Caco-2 (cell line): Measurements from ENCODE around the gene PTGIR. TPM values are rescaled to one million over a fixed set of nuclear protein-coding genes. Genes with fewer than 3 reads are reported as not detected.

Experiments
- BruUV-seq: library from RNA; stranded (reverse); fragments of 400-500 nt; replicated peaks from 2 replicates; lab custom pipeline; 2021; lab: Mats Ljungman, UMichigan
- CTCF ChIA-PET: fragments of 300-600 bp; sonication (Branson Sonifier 250); formaldehyde crosslinking; loops from one replicate; lab custom pipeline; 2022; ENCODE audit warnings: antibody characterized with exemption; lab: Charles Lee
- POLR2A ChIA-PET: fragments of 300-600 bp; sonication (Branson Sonifier 250); formaldehyde crosslinking; loops from one replicate; lab custom pipeline; 2022; ENCODE audit warnings: antibody characterized with exemption; lab: Charles Lee
- DNase-seq, 2 experiments: peaks; one replicate each; pipeline versions ENCODE4 v3.0.0 to v3.0.0-alpha.2; 2020 to 2022
- H3K27me3 ChIP-seq: replicated peaks from 2 replicates; pipeline ENCODE4 v1.6.0; 2011; ENCODE audit warnings: low read length; ENCODE audit not compliant: control insufficient read depth, insufficient read depth
- H3K36me3 ChIP-seq: 2 replicates; pipeline ENCODE4 v1.5.1; 2011; ENCODE audit warnings: low read length; ENCODE audit not compliant: control insufficient read depth, insufficient read depth
- H3K4me1 ChIP-seq: fragments of 250-450 bp; sonication (Bioruptor Pico); 2 replicates; pipeline ENCODE4 v1.5.1; 2020; ENCODE audit warnings: mild to moderate bottlenecking
- H3K4me3 ChIP-seq: 2 replicates; pipeline ENCODE4 v1.5.1; 2011; ENCODE audit warnings: low read depth, mild to moderate bottlenecking, control low read depth, low read length
- H3K9me3 ChIP-seq: fragments of 250-450 bp; sonication (Bioruptor Pico); 2 replicates; pipeline ENCODE4 v1.5.1; 2020; ENCODE audit warnings: mild to moderate bottlenecking, moderate library complexity
- H3K27ac Mint-ChIP-seq: one replicate; pipeline ENCODE4 v1.8.0; 2022; ENCODE audit warnings: mixed read lengths; ENCODE audit not compliant: unreplicated experiment
- H3K27me3 Mint-ChIP-seq: one replicate; pipeline ENCODE4 v1.8.0; 2022; ENCODE audit warnings: mixed read lengths; ENCODE audit not compliant: insufficient read depth, unreplicated experiment
- H3K36me3 Mint-ChIP-seq: one replicate; pipeline ENCODE4 v1.8.0; 2022; ENCODE audit warnings: mild to moderate bottlenecking, mixed read lengths; ENCODE audit not compliant: insufficient read depth, unreplicated experiment
- H3K4me1 Mint-ChIP-seq: one replicate; pipeline ENCODE4 v1.8.0; 2022; ENCODE audit warnings: low read depth, mixed read lengths; ENCODE audit not compliant: unreplicated experiment
- H3K4me3 Mint-ChIP-seq: one replicate; pipeline ENCODE4 v1.8.0; 2022; ENCODE audit warnings: mild to moderate bottlenecking, moderate library complexity, mixed read lengths; ENCODE audit not compliant: unreplicated experiment
- H3K9me3 Mint-ChIP-seq: one replicate; pipeline ENCODE4 v1.8.0; 2022; ENCODE audit warnings: mixed read lengths; ENCODE audit not compliant: unreplicated experiment
- intact Hi-C: fragments of 100-400 bp; cut with micrococcal nuclease; formaldehyde crosslinking; loops from one replicate; pipeline ENCODE4 v1.10.0; 2022; ENCODE audit not compliant: unreplicated experiment
- total RNA-seq: library from RNA; stranded (reverse); gene quantifications from 2 replicates; pipeline ENCODE4 v1.2.3, GENCODE V29; 2022
- TF ChIP-seq, protein P1 (sequence below), 2 experiments: fragments of 200-600 bp in 1 of 2; IDR thresholded peaks; 1 replicate in 1 of 2; 2 replicates in 1 of 2; pipeline versions ENCODE4 v1.5.1 to v1.8.0; 2011 to 2022; ENCODE audit warnings: antibody characterized with exemption in 1 of 2, control low read depth in 1 of 2, inconsistent platforms in 1 of 2, low read depth in 1 of 2, low read length in 1 of 2, mild to moderate bottlenecking in 1 of 2, moderate library complexity in 1 of 2; ENCODE audit not compliant: insufficient read depth in 1 of 2, severe bottlenecking in 1 of 2, unreplicated experiment in 1 of 2

Gene PTGIR
- total RNA-seq, 1 experiment from 2014 or later = not detected

DNA sequence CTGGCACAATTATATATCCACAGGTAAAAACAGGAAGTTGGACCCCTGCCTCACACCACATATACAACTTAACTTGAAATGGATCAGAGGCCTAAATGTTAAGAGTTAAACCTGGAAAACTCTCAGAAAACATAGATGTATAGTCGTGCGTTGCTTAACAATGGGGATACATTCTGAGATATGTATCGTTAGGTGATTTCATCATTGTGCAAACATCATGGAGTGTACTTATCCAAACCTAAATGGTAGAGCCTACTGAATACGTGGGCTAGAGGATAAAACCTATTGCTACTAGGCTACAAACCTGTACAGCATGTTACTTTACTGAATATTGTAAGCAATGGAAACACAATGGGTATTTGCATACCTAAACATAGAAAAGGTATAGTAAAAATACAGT, 38.6 kb downstream of the PTGIR start:
- POLR2A ChIA-PET = no interaction called here
- peaks cover 7% of the 10 kb centered on the region for H3K4me1 Mint-ChIP-seq

DNA sequence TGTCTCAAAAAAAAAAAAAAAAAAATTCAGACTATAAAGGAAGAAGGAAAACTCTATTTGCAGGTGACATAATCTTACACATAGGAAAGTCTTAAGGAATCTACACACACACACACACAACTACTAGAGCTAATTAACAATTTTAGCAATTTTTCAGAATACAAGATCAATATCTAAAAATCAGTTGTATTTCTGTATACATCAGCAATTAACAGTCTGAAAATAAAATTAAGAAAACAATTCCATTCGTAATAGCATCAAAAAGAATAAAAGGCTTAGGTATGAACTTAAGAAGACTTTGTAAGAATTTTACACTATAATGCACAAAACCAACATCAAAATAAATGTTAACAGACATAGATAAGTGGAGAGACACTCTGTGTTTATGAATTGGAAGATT, 39.4 kb downstream of the PTGIR start:
- TF ChIP-seq, protein P1, sequence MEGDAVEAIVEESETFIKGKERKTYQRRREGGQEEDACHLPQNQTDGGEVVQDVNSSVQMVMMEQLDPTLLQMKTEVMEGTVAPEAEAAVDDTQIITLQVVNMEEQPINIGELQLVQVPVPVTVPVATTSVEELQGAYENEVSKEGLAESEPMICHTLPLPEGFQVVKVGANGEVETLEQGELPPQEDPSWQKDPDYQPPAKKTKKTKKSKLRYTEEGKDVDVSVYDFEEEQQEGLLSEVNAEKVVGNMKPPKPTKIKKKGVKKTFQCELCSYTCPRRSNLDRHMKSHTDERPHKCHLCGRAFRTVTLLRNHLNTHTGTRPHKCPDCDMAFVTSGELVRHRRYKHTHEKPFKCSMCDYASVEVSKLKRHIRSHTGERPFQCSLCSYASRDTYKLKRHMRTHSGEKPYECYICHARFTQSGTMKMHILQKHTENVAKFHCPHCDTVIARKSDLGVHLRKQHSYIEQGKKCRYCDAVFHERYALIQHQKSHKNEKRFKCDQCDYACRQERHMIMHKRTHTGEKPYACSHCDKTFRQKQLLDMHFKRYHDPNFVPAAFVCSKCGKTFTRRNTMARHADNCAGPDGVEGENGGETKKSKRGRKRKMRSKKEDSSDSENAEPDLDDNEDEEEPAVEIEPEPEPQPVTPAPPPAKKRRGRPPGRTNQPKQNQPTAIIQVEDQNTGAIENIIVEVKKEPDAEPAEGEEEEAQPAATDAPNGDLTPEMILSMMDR (IDR thresholded peaks at IDR 0.05; ENCODE audit: insufficient read depth in 1 of 2, low read depth in 1 of 2, low read length in 1 of 2, severe bottlenecking in 1 of 2, unreplicated experiment in 1 of 2) = no peak
- POLR2A ChIA-PET = interaction anchor here (0.6 kb wide), 1 partner anchor 285 kb away, joined by 3 read pairs; no protein-coding TSS in a partner anchor
- BruUV-seq = no TSS peak

More for the DNA sequence above, 38.6 kb downstream of the PTGIR start:
- CTCF ChIA-PET = no interaction called here
- H3K4me1 ChIP-seq = peaks cover 7% of the 10 kb centered on the region; the same call in 1 of the 2 replicates
- Mint-ChIP-seq H3K27me3 (no peaks in the 10 kb centered on the region), H3K27ac (no peak overlapping the region), H3K9me3 (no peaks in the 10 kb centered on the region), H3K36me3 (no peaks in the 10 kb centered on the region), H3K4me3 (no peak overlapping the region)
- no peak for DNase-seq
- H3K9me3 ChIP-seq = no peaks in the 10 kb centered on the region
- H3K36me3 ChIP-seq = no peaks in the 10 kb centered on the region
- H3K27me3 ChIP-seq = no peaks in the 10 kb centered on the region
- intact Hi-C loops = no loop called here
- TF ChIP-seq, protein P1 (IDR thresholded peaks at IDR 0.05; ENCODE audit: insufficient read depth in 1 of 2, low read depth in 1 of 2, low read length in 1 of 2, severe bottlenecking in 1 of 2, unreplicated experiment in 1 of 2) = no peak
- BruUV-seq = no TSS peak
- no peak overlapping the region for H3K4me3 ChIP-seq

DNA sequence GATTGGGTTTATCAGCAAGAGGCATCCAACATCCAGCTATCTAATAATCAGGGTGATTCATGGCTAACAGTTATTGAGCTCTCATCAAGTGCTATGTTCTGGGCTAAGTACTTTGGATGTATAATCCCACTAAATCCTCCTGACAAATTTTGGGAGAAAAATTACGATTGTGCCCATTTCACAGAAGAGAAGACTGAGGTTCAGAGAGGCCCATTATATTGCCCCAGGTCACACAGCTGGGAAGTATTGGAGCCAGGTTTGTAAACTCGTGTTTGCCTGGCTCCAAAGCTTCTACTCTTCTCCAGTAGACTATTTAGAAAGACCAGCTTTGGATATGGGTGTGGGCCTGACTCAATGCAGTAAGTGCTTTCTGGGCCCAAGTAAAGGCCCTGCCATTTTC, 44.6 kb downstream of the PTGIR start:
- TF ChIP-seq, protein P1 (IDR thresholded peaks at IDR 0.05; ENCODE audit: insufficient read depth in 1 of 2, low read depth in 1 of 2, low read length in 1 of 2, severe bottlenecking in 1 of 2, unreplicated experiment in 1 of 2) = no peak
- BruUV-seq = no TSS peak
- H3K36me3 Mint-ChIP-seq = no peaks in the 10 kb centered on the region
- no peak for DNase-seq
- H3K4me3 Mint-ChIP-seq = no peak overlapping the region
- H3K9me3 Mint-ChIP-seq = no peaks in the 10 kb centered on the region
- ChIA-PET CTCF (interaction anchor here (0.6 kb wide), 1 partner anchor 54 kb away, joined by 3 read pairs; no protein-coding TSS in a partner anchor), POLR2A (no interaction called here)
- no peaks in the 10 kb centered on the region for H3K27me3 ChIP-seq
- H3K4me3 ChIP-seq = no peak overlapping the region
- H3K4me1 Mint-ChIP-seq = no peaks in the 10 kb centered on the region
- H3K9me3 ChIP-seq = no peaks in the 10 kb centered on the region; the same call in 1 of the 2 replicates
- H3K27ac Mint-ChIP-seq = no peak overlapping the region
- H3K36me3 ChIP-seq = no peaks in the 10 kb centered on the region
- intact Hi-C loops = no loop called here
- no peaks in the 10 kb centered on the region for H3K4me1 ChIP-seq
- no peaks in the 10 kb centered on the region for H3K27me3 Mint-ChIP-seq

More for the DNA sequence above, 39.4 kb downstream of the PTGIR start:
- no peaks in the 10 kb centered on the region for H3K27me3 Mint-ChIP-seq
- H3K27ac Mint-ChIP-seq = no peak overlapping the region
- H3K27me3 ChIP-seq = no peaks in the 10 kb centered on the region
- H3K9me3 Mint-ChIP-seq = no peaks in the 10 kb centered on the region
- H3K4me3 Mint-ChIP-seq = no peak overlapping the region
- no peak overlapping the region for H3K4me3 ChIP-seq
- intact Hi-C loops = no loop called here
- H3K4me1 ChIP-seq = peaks cover 7% of the 10 kb centered on the region; the same call in 1 of the 2 replicates
- no peaks in the 10 kb centered on the region for H3K36me3 Mint-ChIP-seq
- no peaks in the 10 kb centered on the region for H3K36me3 ChIP-seq
- H3K4me1 Mint-ChIP-seq = peaks cover 7% of the 10 kb centered on the region
- H3K9me3 ChIP-seq = no peaks in the 10 kb centered on the region; the same call in 1 of the 2 replicates
- DNase-seq = no peak
- CTCF ChIA-PET = interaction anchor here (0.6 to 0.7 kb wide), 2 partner anchors 249 to 306 kb away, joined by 4 to 5 read pairs; no protein-coding TSS in a partner anchor
